NCI-H69 (cell line): ENCODE results near the gene DUT.
"Not testable (repeated sequence)": the region's sequence is repeated elsewhere in the genome, so short reads cannot be mapped to it uniquely, and the experiment has no call there.

Experiments
- DNase-seq: peaks from one replicate; lab custom pipeline; 2025; lab: John Stamatoyannopoulos, UW

DUT gene

GRCh38 chr15:48330855-48331795 lies at the start of gene DUT:
DUT (plus strand) TSS chr15:48331429; CDS start chr15:48331516, 87 bp downstream.
- peak; percentile 88 for DNase-seq

DNA sequence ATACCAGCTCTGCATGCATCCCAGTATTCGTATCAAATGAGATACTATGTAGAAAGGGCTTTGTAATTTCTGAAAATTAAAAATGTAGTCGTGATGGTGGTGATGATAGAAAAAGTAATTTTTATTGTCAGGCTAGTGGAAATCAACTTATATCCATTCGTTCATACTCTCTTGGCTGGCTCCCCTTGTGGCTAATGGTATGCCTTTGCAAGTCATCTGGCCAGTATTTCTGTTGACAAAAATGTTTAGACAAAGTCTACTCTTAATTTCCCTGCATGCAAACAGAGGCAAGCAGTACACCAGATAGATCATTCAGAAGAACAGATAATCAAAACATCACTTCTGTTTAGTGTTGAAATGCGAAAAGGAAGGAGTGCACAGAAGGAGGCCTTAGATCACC lies 49.6 kb upstream of the DUT start:
- DNase-seq: no peak

DNA sequence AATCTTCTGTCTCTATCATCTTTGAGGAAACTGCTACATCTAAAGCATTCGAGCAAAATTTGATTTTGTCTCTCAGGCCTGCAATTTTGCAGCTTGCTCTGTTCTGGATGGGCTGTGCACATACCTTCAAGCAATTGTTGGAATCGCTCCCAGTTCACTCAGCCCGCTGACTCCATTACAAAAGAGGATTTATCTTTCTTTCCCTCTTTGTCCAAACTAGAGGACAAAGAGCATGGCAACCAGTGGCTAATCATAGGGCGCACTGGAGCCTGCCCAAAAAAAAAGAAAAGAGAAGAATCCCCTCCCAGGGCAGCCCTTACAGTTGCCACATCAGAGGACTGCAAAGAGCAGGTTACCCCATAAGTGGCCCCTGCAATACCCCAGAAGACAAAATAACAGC lies 49.0 kb upstream of the DUT start:
- peak; percentile 72 for DNase-seq

GRCh38 chr15:48283396-48284145 lies 47.7 kb upstream of the DUT start:
- peak; percentile 68 for DNase-seq

- peak; percentile 84 for DNase-seq
Observed at GRCh38 chr15:48285329-48286214, 45.7 kb upstream of the DUT start.

- no peak for DNase-seq
Observed at GRCh38 chr15:48289628-48290027, 41.6 kb upstream of the DUT start.

GRCh38 chr15:48292458-48292857 lies 38.8 kb upstream of the DUT start:
- DNase-seq: no peak

GRCh38 chr15:48297668-48298067 lies 33.6 kb upstream of the DUT start:
- DNase-seq: no peak

GRCh38 chr15:48298914-48299313 lies 32.3 kb upstream of the DUT start:
- peak; percentile 22 for DNase-seq

DNA sequence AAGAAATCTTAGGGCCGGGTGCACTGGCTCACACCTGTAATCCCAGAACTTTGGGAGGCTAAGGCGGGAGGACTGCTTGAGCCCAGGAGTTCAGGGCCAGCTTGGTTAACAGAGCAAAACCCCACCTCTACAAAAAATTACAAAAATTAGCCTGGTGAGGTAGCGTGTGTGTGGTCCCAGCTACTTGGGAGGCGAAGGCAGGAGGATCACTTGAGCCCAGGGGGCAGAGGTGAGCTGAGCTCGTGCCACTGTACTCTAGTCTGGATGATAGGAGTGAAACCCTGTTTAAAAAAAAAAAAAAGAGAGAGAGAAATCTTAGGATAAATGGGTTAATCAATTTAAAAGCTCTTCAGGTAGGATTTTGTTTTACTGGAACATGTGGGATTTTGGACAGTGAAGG lies 31.2 kb upstream of the DUT start:
- DNase-seq: no peak

DNA sequence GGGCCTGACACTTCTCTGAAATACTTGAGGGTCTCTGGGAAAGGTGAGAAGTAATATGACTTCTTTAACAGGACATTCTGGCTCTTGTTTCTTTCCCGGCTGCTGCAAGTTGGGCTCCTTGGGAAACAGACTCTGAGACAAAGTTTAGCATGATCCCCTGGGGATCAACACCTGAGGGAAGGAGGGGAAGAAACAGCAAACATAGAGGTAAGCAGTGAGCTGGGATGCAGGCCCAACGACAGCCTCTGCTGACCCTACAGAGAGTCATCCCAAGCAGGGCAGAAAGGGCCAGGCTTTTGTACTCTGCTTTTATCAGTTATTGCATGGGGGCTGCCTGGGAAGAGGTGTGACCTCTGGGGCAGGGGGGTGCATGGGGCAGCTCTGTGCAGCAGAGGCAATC lies 26.8 kb upstream of the DUT start:
- DNase-seq: no peak

- no peak for DNase-seq
Observed at GRCh38 chr15:48306639-48307038, 24.6 kb upstream of the DUT start.

- no peak for DNase-seq
Observed at GRCh38 chr15:48307586-48307985, 23.6 kb upstream of the DUT start.

DNA sequence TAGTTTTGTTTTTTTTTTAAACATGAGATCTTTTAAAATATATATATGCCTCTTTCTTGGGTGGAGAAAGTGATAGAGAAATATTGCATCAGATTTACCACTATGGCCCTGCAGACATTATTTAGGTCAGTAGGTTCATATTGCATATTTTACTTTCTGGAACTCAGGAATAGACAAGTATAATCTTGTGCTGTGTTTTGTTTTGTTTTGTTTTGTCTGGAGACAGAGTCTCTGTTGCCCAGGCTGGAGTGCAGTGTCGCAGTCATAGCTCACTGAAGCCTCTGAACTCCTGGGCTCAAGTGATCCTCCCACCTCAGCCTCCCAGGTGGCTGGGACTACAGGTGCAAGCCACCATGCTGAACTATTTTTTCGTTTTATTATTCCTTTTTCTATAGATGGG lies 21.5 kb upstream of the DUT start:
- DNase-seq: no peak

GRCh38 chr15:48313216-48313615 lies 18.0 kb upstream of the DUT start:
- no peak for DNase-seq

- no peak for DNase-seq
Observed at GRCh38 chr15:48315041-48315440, 16.2 kb upstream of the DUT start.

- DNase-seq: no peak
Observed at GRCh38 chr15:48317221-48317620, 14.0 kb upstream of the DUT start.

DNA sequence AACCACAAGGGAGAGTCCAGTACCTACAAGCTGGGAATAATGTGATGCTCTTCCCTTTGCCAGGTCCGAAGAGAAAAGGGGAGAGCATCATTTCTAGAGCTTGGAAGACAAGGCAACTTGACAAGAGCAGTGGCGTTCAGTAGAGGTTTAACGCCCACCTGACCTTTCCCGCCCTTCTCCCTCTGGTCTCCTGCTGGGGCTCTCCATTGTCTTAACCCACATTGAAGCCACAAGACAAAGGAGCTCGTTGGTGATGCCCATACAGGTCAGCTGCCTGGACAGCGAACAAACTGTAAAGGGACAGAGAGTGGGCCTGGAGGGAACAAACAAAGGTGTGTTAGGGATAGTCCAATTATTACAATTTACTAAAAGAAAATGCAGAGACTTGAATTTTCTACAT lies 13.1 kb upstream of the DUT start:
- peak; percentile 66 for DNase-seq

GRCh38 chr15:48323294-48323693 lies 7.9 kb upstream of the DUT start:
- no peak for DNase-seq

DNA sequence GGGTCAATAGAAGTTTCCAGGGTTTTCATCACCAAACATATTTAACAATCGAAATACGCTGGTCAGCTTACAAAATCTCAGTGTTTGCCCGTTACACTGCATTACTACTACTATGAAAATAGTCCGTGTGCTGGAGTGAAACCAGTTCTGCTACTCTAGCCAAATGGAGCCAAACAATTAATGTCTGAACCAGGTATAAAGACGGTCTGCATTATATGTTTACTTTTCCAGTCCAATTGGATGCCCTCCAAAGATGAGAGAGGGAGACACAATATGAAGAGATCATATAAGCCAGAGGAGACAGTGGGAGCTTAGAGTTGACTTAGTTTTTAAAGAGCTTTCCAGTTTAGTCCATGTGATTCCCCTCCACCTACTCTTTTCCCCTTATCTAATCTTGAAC lies 6.3 kb upstream of the DUT start:
- peak; percentile 18 for DNase-seq

DNA sequence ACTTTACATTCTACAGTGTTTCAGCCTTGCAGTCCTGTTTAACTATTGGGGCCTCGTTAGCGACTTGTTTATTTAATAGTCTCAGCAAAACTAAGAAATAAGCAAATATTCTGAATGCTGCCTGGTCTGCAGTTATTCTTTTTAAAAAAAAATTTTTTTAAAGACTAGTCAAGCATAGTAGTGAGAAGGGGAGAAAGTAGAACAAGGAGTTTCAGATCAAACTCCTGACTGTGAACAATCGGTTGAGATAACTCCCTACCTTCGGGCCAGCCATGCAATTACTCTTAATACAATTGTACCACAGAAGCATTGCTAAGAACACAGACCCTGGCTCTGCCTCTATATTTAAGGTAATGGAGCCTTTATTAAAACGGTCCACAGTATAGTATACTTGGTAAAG lies 5.8 kb upstream of the DUT start:
- DNase-seq: no peak

DNA sequence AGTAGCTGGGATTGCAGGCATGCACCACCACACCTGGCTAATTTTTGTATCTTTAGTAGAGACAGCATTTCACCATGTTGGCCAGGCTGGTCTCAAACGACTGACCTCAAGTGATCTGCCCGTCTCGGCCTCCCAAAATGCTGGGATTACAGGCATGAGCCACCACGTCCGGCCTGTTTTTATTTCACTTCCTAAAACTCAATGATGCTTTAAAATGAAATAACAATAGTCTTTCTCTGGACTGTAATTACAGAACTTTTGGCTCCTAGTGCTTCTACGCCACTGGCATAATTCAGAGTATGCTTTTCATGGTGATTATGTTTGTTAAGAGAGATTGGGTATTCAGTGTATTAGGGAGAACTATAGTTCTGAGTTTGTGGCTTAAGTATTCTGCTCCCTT lies 5.0 kb upstream of the DUT start:
- not testable (repeated sequence) for DNase-seq
